Vagina (tissue), 2 donors: ENCODE data around the gene NCAPG2. TPM values are rescaled to one million over a fixed set of nuclear protein-coding genes. Genes with fewer than 3 reads are reported as not detected.

ENCODE experiments used
- DNase-seq, 2 donors: peaks; one replicate each; pipeline ENCODE4 v3.0.0-alpha.2; 2017; ENCODE audit errors: extremely low spot score in 2 of 2
- H3K27ac ChIP-seq: fragments of 200-600 bp; sonication (generic); one replicate; pipeline ENCODE4 v1.5.1; 2019
- H3K27me3 ChIP-seq: fragments of 200-600 bp; sonication (generic); one replicate; pipeline ENCODE4 v1.5.1; 2019
- H3K36me3 ChIP-seq, 2 donors: fragments of 200-600 bp; sonication (generic); one replicate each; pipeline ENCODE4 v1.5.1; 2017 to 2019
- H3K4me1 ChIP-seq: fragments of 200-600 bp; sonication (generic); one replicate; pipeline ENCODE4 v1.5.1; 2019
- H3K4me3 ChIP-seq, 2 donors: fragments of 200-600 bp; sonication (generic); 1 replicate in 1 of 2; 2 replicates in 1 of 2; pipeline ENCODE4 v1.5.1; 2016 to 2019
- H3K9me3 ChIP-seq: fragments of 200-600 bp; sonication (generic); one replicate; pipeline ENCODE4 v1.5.1; 2019
- POLR2A ChIP-seq, 2 donors: fragments of 450-650 bp; IDR thresholded peaks; one replicate each; pipeline ENCODE4 v1.6.1; 2017; ENCODE audit warnings: antibody characterized with exemption in 2 of 2, mild to moderate bottlenecking in 2 of 2, moderate library complexity in 2 of 2
- POLR2AphosphoS5 ChIP-seq, 2 donors: sonication (generic); formaldehyde crosslinking; IDR thresholded peaks; one replicate each; pipeline ENCODE4 v1.9.0; 2017; ENCODE audit warnings: antibody characterized with exemption in 2 of 2, mild to moderate bottlenecking in 2 of 2, low read depth in 1 of 2; ENCODE audit not compliant: insufficient read depth in 1 of 2
- intact Hi-C: fragments of 100-400 bp; cut with DNase I; formaldehyde crosslinking; loops from one replicate; pipeline ENCODE4 v1.15.1; 2023
- total RNA-seq: library from RNA; depleted of rRNA; stranded (reverse); fragments of >200 nt; gene quantifications from one replicate; pipeline ENCODE4 v1.2.3, GENCODE V29; 2016
- TF ChIP-seq, protein P1 (sequence below), 3 experiments: fragments of 450-650 bp in 2 of 3; fragments of 200-600 bp in 1 of 3; sonication (generic) in 1 of 3; IDR thresholded peaks; one replicate each; pipeline ENCODE4 v1.5.1; 2017 to 2019; ENCODE audit warnings: antibody characterized with exemption in 3 of 3, mild to moderate bottlenecking in 2 of 3, moderate library complexity in 2 of 3

Gene NCAPG2
- total RNA-seq, 1 donor from 2014 or later = 9.6 TPM

- H3K4me1 ChIP-seq = no peaks in the 10 kb centered on the region
- H3K36me3 ChIP-seq = no peaks in the 10 kb centered on the region
- TF ChIP-seq POLR2A (IDR thresholded peaks at IDR 0.05) (no peak), POLR2AphosphoS5 (IDR thresholded peaks at IDR 0.05; ENCODE audit: insufficient read depth in 1 of 2, low read depth in 1 of 2) (no peak)
- TF ChIP-seq, protein P1, sequence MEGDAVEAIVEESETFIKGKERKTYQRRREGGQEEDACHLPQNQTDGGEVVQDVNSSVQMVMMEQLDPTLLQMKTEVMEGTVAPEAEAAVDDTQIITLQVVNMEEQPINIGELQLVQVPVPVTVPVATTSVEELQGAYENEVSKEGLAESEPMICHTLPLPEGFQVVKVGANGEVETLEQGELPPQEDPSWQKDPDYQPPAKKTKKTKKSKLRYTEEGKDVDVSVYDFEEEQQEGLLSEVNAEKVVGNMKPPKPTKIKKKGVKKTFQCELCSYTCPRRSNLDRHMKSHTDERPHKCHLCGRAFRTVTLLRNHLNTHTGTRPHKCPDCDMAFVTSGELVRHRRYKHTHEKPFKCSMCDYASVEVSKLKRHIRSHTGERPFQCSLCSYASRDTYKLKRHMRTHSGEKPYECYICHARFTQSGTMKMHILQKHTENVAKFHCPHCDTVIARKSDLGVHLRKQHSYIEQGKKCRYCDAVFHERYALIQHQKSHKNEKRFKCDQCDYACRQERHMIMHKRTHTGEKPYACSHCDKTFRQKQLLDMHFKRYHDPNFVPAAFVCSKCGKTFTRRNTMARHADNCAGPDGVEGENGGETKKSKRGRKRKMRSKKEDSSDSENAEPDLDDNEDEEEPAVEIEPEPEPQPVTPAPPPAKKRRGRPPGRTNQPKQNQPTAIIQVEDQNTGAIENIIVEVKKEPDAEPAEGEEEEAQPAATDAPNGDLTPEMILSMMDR (IDR thresholded peaks at IDR 0.05) = no peak
- intact Hi-C loops = no loop called here
- H3K9me3 ChIP-seq = no peaks in the 10 kb centered on the region
- no peaks in the 10 kb centered on the region for H3K27me3 ChIP-seq
- DNase-seq = no peak
- no peak overlapping the region for H3K4me3 ChIP-seq
- H3K27ac ChIP-seq = no peak overlapping the region
Measured at GRCh38 chr7:158602905-158603772, 101.5 kb downstream of the NCAPG2 start.

DNA sequence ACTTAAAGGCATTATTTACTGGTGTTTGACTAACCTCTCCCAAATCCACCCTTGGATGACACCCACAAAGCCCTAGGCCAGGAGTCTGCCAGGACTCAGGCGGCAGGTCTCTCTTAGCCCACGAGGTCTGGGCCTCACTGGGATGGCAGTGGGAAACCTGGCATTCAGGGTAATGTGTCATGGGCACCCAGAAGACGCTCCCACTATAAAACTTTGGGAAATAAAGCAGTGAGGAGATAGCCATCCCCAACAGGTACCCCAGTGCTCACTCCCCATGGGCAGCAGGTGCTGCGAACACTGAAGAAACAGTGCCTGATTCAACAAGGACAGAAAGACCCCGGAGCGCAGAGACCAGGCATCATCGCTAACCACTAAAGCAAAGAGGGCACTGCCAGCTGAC is 102.6 kb downstream of the NCAPG2 start:
- no peak for DNase-seq
- Histone ChIP-seq H3K4me3 (no peak overlapping the region), H3K27ac (no peak overlapping the region), H3K9me3 (no peaks in the 10 kb centered on the region), H3K36me3 (no peaks in the 10 kb centered on the region), H3K4me1 (no peaks in the 10 kb centered on the region), H3K27me3 (no peaks in the 10 kb centered on the region)
- TF ChIP-seq POLR2A (IDR thresholded peaks at IDR 0.05) (no peak), POLR2AphosphoS5 (IDR thresholded peaks at IDR 0.05; ENCODE audit: insufficient read depth in 1 of 2, low read depth in 1 of 2) (no peak)
- TF ChIP-seq, protein P1 (IDR thresholded peaks at IDR 0.05) = no peak
- intact Hi-C loops = no loop called here

- no peak for DNase-seq
- H3K9me3 ChIP-seq = no peaks in the 10 kb centered on the region
- no peak overlapping the region for H3K27ac ChIP-seq
- H3K27me3 ChIP-seq = no peaks in the 10 kb centered on the region
- no peak overlapping the region for H3K4me3 ChIP-seq
- H3K36me3 ChIP-seq = no peaks in the 10 kb centered on the region
- TF ChIP-seq POLR2A (IDR thresholded peaks at IDR 0.05) = no peak
- no peak for TF ChIP-seq POLR2AphosphoS5 (IDR thresholded peaks at IDR 0.05; ENCODE audit: insufficient read depth in 1 of 2, low read depth in 1 of 2)
- TF ChIP-seq, protein P1 (IDR thresholded peaks at IDR 0.05) = no peak
- intact Hi-C loops = no loop called here
- no peaks in the 10 kb centered on the region for H3K4me1 ChIP-seq
Measured at GRCh38 chr7:158601090-158601489, 103.5 kb downstream of the NCAPG2 start.

- intact Hi-C loops = no loop called here
- Histone ChIP-seq H3K27ac (no peak overlapping the region), H3K36me3 (no peaks in the 10 kb centered on the region), H3K4me1 (no peaks in the 10 kb centered on the region), H3K27me3 (no peaks in the 10 kb centered on the region), H3K4me3 (no peak overlapping the region), H3K9me3 (no peaks in the 10 kb centered on the region)
- TF ChIP-seq, protein P1 (IDR thresholded peaks at IDR 0.05) = no peak
- no peak for TF ChIP-seq POLR2AphosphoS5 (IDR thresholded peaks at IDR 0.05; ENCODE audit: insufficient read depth in 1 of 2, low read depth in 1 of 2)
- no peak for TF ChIP-seq POLR2A (IDR thresholded peaks at IDR 0.05)
- DNase-seq = no peak
Measured at GRCh38 chr7:158596745-158597144, 107.9 kb downstream of the NCAPG2 start.

DNA sequence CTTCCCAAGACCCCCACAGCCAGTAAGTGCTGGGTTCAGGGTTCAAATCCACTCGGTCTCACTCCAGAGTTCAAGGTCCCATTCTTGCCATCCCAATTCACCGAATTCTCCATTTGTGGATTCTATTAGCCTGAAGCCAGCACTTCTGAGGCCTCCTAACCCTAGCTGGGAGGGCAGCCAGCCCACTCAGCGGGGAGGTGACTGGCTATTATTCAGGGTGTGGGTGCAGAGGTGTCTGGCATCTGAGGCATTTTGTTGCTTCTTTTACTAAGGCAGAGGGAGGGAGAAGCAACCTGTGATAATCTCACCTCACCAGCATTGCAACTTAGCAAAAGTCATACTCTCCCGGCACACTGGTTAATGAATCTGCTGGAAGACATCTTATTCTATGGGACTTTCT is 108.3 kb downstream of the NCAPG2 start:
- intact Hi-C loops = no loop called here

More for the DNA sequence above, 108.3 kb downstream of the NCAPG2 start:
- TF ChIP-seq POLR2AphosphoS5 (IDR thresholded peaks at IDR 0.05; ENCODE audit: insufficient read depth in 1 of 2, low read depth in 1 of 2) = no peak
- TF ChIP-seq POLR2A (IDR thresholded peaks at IDR 0.05) = no peak
- TF ChIP-seq, protein P1 (IDR thresholded peaks at IDR 0.05) = no peak
- Histone ChIP-seq H3K27me3 (no peaks in the 10 kb centered on the region), H3K36me3 (no peaks in the 10 kb centered on the region), H3K4me3 (no peak overlapping the region), H3K27ac (no peak overlapping the region), H3K9me3 (no peaks in the 10 kb centered on the region), H3K4me1 (no peaks in the 10 kb centered on the region)
- DNase-seq = no peak
